ENCODE data around the gene ATAD3B. TPM values are rescaled to one million over a fixed set of nuclear protein-coding genes. Genes with fewer than 3 reads are reported as not detected.
"Not testable (repeated sequence)": the region's sequence is repeated elsewhere in the genome, so short reads cannot be mapped to it uniquely, and the experiment has no call there.

Gene ATAD3B
- polyA plus RNA-seq, 1 donor (not counting 4 experiments of a cell fraction or from before 2014, with no cell fraction given) = 20.6 TPM

DNA sequence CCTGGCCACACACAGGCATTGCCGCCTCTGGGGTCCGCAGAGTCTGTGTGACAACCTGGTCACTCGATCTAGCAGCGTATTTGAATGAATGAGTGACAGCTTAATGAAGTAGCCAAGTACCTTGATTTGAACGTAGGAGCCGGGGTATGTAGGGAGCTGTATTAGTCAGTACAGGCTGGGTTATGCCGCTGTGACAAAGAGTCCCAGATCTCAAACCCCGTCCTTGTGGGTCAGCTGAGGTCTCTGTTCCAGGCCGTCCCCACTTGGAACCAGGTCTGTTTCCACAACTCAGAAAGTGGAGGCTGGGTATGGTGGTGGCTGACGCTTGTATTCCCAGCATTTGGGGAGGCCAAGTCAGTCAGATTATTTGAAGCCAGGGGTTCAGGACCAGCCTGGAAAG is 20.0 kb downstream of the ATAD3B start:
- no peak for FAIRE-seq
- Histone ChIP-seq H2AFZ (ENCODE audit: control insufficient read depth, low read length) (no peak overlapping the region), H3K79me2 (ENCODE audit: control insufficient read depth, insufficient read depth, low read length) (no peaks in the 10 kb centered on the region), H3K4me2 (ENCODE audit: control insufficient read depth, extremely low read depth, insufficient read depth, low read depth, low read length) (no peak overlapping the region), H3K27me3 (ENCODE audit: control insufficient read depth, extremely low read depth, insufficient read depth, low read length) (no peaks in the 10 kb centered on the region), H3K27ac (ENCODE audit: control insufficient read depth, insufficient read depth, low read length) (no peak overlapping the region), H3K4me3 (ENCODE audit: control insufficient read depth in 2 of 3, extremely low read depth in 1 of 3, insufficient read depth in 2 of 3, low read depth in 1 of 3, low read length in 3 of 3) (no peak overlapping the region), H3K9me3 (ENCODE audit: control insufficient read depth, low read depth, low read length) (no peaks in the 10 kb centered on the region), H4K20me1 (ENCODE audit: control insufficient read depth, extremely low read depth, insufficient read depth, low read length) (no peaks in the 10 kb centered on the region), H3K4me1 (ENCODE audit: control insufficient read depth, extremely low read depth, insufficient read depth, low read length) (no peaks in the 10 kb centered on the region), H3K9ac (ENCODE audit: control insufficient read depth, extremely low read depth, insufficient read depth, low read length) (no peak overlapping the region), H3K36me3 (ENCODE audit: control insufficient read depth in 2 of 2, extremely low read depth in 1 of 2, insufficient read depth in 2 of 2, low read length in 2 of 2) (peaks cover 30 to 46% of the 10 kb centered on the region in 2 experiments), H3K9me1 (ENCODE audit: control insufficient read depth, extremely low read depth, insufficient read depth, low read length) (no peaks in the 10 kb centered on the region)
- no peak for DNase-seq (ENCODE audit: low read depth, low spot score)
- TF ChIP-seq CTCF (optimal IDR thresholded peaks at IDR 0.05 in 1 of 3, IDR thresholded peaks at IDR 0.05 in 1 of 3, conservative IDR thresholded peaks at IDR 0.05 in 1 of 3; ENCODE audit: extremely low read depth in 1 of 3, insufficient read depth in 2 of 3, low read length in 3 of 3) (no peak), EZH2 (IDR thresholded peaks at IDR 0.05; ENCODE audit: low read length) (no peak)
- dilution Hi-C loops (cut with MboI; ENCODE audit: extremely low pct_ligation_motif_present, low sequenced_read_pairs) = no loop called here

GRCh38 chr1:1494311-1494710 is 22.7 kb downstream of the ATAD3B start:
- H3K4me3 ChIP-seq (ENCODE audit: control insufficient read depth in 2 of 3, extremely low read depth in 1 of 3, insufficient read depth in 2 of 3, low read depth in 1 of 3, low read length in 3 of 3); H3K27ac ChIP-seq (ENCODE audit: control insufficient read depth, insufficient read depth, low read length); dilution Hi-C loops (cut with MboI; ENCODE audit: extremely low pct_ligation_motif_present, low sequenced_read_pairs); H3K79me2 ChIP-seq (ENCODE audit: control insufficient read depth, insufficient read depth, low read length); H3K4me1 ChIP-seq (ENCODE audit: control insufficient read depth, extremely low read depth, insufficient read depth, low read length); DNase-seq (ENCODE audit: low read depth, low spot score); H3K9me3 ChIP-seq (ENCODE audit: control insufficient read depth, low read depth, low read length); H4K20me1 ChIP-seq (ENCODE audit: control insufficient read depth, extremely low read depth, insufficient read depth, low read length); H3K9me1 ChIP-seq (ENCODE audit: control insufficient read depth, extremely low read depth, insufficient read depth, low read length); FAIRE-seq; H3K9ac ChIP-seq (ENCODE audit: control insufficient read depth, extremely low read depth, insufficient read depth, low read length); H3K27me3 ChIP-seq (ENCODE audit: control insufficient read depth, extremely low read depth, insufficient read depth, low read length); H3K4me2 ChIP-seq (ENCODE audit: control insufficient read depth, extremely low read depth, insufficient read depth, low read depth, low read length); H2AFZ ChIP-seq (ENCODE audit: control insufficient read depth, low read length): not testable (repeated sequence)
- peaks cover 19 to 30% of the 10 kb centered on the region in 2 experiments for H3K36me3 ChIP-seq (ENCODE audit: control insufficient read depth in 2 of 2, extremely low read depth in 1 of 2, insufficient read depth in 2 of 2, low read length in 2 of 2)

DNA sequence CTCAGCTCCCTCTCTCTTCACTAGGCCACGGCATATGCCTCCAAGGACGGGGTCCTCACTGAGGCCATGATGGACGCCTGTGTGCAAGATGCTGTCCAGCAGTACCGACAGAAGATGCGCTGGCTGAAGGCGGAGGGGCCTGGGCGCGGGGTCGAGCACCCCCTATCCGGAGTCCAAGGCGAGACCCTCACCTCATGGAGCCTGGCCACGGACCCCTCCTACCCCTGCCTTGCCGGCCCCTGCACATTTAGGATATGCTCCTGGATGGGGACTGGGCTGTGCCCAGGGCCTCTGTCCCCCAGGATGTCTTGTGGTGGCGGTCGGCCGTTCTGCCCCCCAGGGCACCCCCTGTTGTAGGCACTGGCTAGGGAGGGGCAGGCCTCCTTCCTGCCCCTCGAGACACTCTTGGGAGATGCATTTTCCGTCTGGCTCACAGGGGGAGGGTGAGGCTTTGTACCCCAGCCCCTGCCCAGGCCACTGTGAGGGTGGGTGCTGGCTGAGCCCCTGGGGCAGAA is 24.0 kb downstream of the ATAD3B start:
- H2AFZ ChIP-seq (ENCODE audit: control insufficient read depth, low read length); FAIRE-seq; H3K4me2 ChIP-seq (ENCODE audit: control insufficient read depth, extremely low read depth, insufficient read depth, low read depth, low read length); H3K27ac ChIP-seq (ENCODE audit: control insufficient read depth, insufficient read depth, low read length); H4K20me1 ChIP-seq (ENCODE audit: control insufficient read depth, extremely low read depth, insufficient read depth, low read length); H3K9ac ChIP-seq (ENCODE audit: control insufficient read depth, extremely low read depth, insufficient read depth, low read length); H3K9me3 ChIP-seq (ENCODE audit: control insufficient read depth, low read depth, low read length); H3K27me3 ChIP-seq (ENCODE audit: control insufficient read depth, extremely low read depth, insufficient read depth, low read length); H3K4me3 ChIP-seq (ENCODE audit: control insufficient read depth in 2 of 3, extremely low read depth in 1 of 3, insufficient read depth in 2 of 3, low read depth in 1 of 3, low read length in 3 of 3); DNase-seq (ENCODE audit: low read depth, low spot score); dilution Hi-C loops (cut with MboI; ENCODE audit: extremely low pct_ligation_motif_present, low sequenced_read_pairs); H3K9me1 ChIP-seq (ENCODE audit: control insufficient read depth, extremely low read depth, insufficient read depth, low read length); H3K79me2 ChIP-seq (ENCODE audit: control insufficient read depth, insufficient read depth, low read length); H3K4me1 ChIP-seq (ENCODE audit: control insufficient read depth, extremely low read depth, insufficient read depth, low read length): not testable (repeated sequence)
- H3K36me3 ChIP-seq (ENCODE audit: control insufficient read depth in 2 of 2, extremely low read depth in 1 of 2, insufficient read depth in 2 of 2, low read length in 2 of 2) = peaks cover 19 to 23% of the 10 kb centered on the region in 2 experiments
